HepG2 (cell line): ENCODE results near the gene TRIM37. TPM values are rescaled to one million over a fixed set of nuclear protein-coding genes. Genes with fewer than 3 reads are reported as not detected.

Experiments used
- ATRX ChIP-seq: sonication (generic); formaldehyde crosslinking; IDR thresholded peaks from 2 replicates; pipeline ENCODE4 v1.4.0; 2020; ENCODE audit warnings: missing genetic modification reagents, borderline replicate concordance
- BRCA1 ChIP-seq: sonication (generic); formaldehyde crosslinking; IDR thresholded peaks from 2 replicates; pipeline ENCODE4 v1.4.0; 2020; ENCODE audit warnings: missing genetic modification reagents
- CHCHD3 ChIP-seq: sonication (generic); formaldehyde crosslinking; IDR thresholded peaks from 2 replicates; pipeline ENCODE4 v1.8.0; 2022; ENCODE audit warnings: mild to moderate bottlenecking, missing genetic modification reagents, moderate library complexity
- EHMT2 ChIP-seq: fragments of 200-600 bp; sonication (generic); IDR thresholded peaks from 2 replicates; pipeline ENCODE4 v1.7.0; 2017; ENCODE audit warnings: antibody characterized with exemption, low read depth, low read length, borderline replicate concordance
- IKZF4 ChIP-seq: sonication (generic); formaldehyde crosslinking; IDR thresholded peaks from 2 replicates; pipeline ENCODE4 v1.5.1; 2020; ENCODE audit warnings: borderline replicate concordance, mild to moderate bottlenecking, low read depth, missing genetic modification reagents; ENCODE audit errors: not compliant biosample characterization
- IRF2 ChIP-seq: IDR thresholded peaks from 2 replicates; pipeline ENCODE4 v1.6.1; 2018; ENCODE audit warnings: missing genetic modification reagents, missing compliant biosample characterization
- MAF1 ChIP-seq: sonication (generic); formaldehyde crosslinking; IDR thresholded peaks from 2 replicates; pipeline ENCODE4 v1.5.0; 2020; ENCODE audit warnings: missing genetic modification reagents, borderline replicate concordance
- MEIS2 ChIP-seq: sonication (generic); formaldehyde crosslinking; IDR thresholded peaks from 2 replicates; pipeline ENCODE4 v1.9.0; 2021; ENCODE audit warnings: mild to moderate bottlenecking, missing genetic modification reagents
- NCOA1 ChIP-seq: sonication (generic); formaldehyde crosslinking; IDR thresholded peaks from 2 replicates; pipeline ENCODE4 v1.9.0; 2021; ENCODE audit warnings: missing genetic modification reagents
- NR1H2 ChIP-seq: sonication (generic); formaldehyde crosslinking; IDR thresholded peaks from 2 replicates; pipeline ENCODE4 v1.8.1; 2022; ENCODE audit warnings: low read depth, missing genetic modification reagents, borderline replicate concordance
- NR2C2 ChIP-seq: sonication (generic); formaldehyde crosslinking; IDR thresholded peaks from 2 replicates; pipeline ENCODE4 v1.4.0; 2020; ENCODE audit warnings: missing genetic modification reagents, mild to moderate bottlenecking, moderate library complexity, borderline replicate concordance
- NR2F2 ChIP-seq: IDR thresholded peaks from 2 replicates; pipeline ENCODE4 v1.6.1; 2012; ENCODE audit warnings: low read depth, inconsistent platforms, borderline replicate concordance
- PHF8 ChIP-seq: sonication (generic); formaldehyde crosslinking; IDR thresholded peaks from 2 replicates; pipeline ENCODE4 v1.5.0; 2020; ENCODE audit warnings: missing genetic modification reagents
- RFX1 ChIP-seq: fragments of 450-650 bp; IDR thresholded peaks from 2 replicates; pipeline ENCODE4 v1.6.1; 2017
- SP2 ChIP-seq: sonication (generic); formaldehyde crosslinking; IDR thresholded peaks from 2 replicates; pipeline ENCODE4 v1.5.1; 2020; ENCODE audit warnings: mild to moderate bottlenecking, missing genetic modification reagents
- TARDBP ChIP-seq: sonication (generic); formaldehyde crosslinking; IDR thresholded peaks from 2 replicates; pipeline ENCODE4 v1.8.0; 2022; ENCODE audit warnings: mild to moderate bottlenecking, missing genetic modification reagents
- ZBTB2 ChIP-seq: sonication (generic); formaldehyde crosslinking; IDR thresholded peaks from 2 replicates; pipeline ENCODE4 v1.8.0; 2022; ENCODE audit warnings: low read depth, missing genetic modification reagents
- ZFX ChIP-seq: sonication (generic); formaldehyde crosslinking; IDR thresholded peaks from 2 replicates; pipeline ENCODE4 v1.4.0; 2020; ENCODE audit warnings: mild to moderate bottlenecking, low read depth, missing genetic modification reagents, moderate library complexity
- ZNF24 ChIP-seq: fragments of 450-650 bp; IDR thresholded peaks from 2 replicates; pipeline ENCODE4 v1.6.1; 2017; ENCODE audit warnings: antibody characterized with exemption, mild to moderate bottlenecking
- ZNF274 ChIP-seq: sonication (generic); formaldehyde crosslinking; IDR thresholded peaks from 2 replicates; pipeline ENCODE4 v1.5.1; 2020; ENCODE audit warnings: mild to moderate bottlenecking, missing genetic modification reagents
- ZNF3 ChIP-seq: IDR thresholded peaks from 2 replicates; pipeline ENCODE4 v1.7.0; 2017; ENCODE audit warnings: inconsistent platforms
- ZNF354B ChIP-seq: sonication (generic); formaldehyde crosslinking; IDR thresholded peaks from 2 replicates; pipeline ENCODE4 v1.8.0; 2022; ENCODE audit warnings: mild to moderate bottlenecking, missing genetic modification reagents
- ZNF484 ChIP-seq: sonication (generic); formaldehyde crosslinking; IDR thresholded peaks from 2 replicates; pipeline ENCODE4 v1.5.1; 2020; ENCODE audit warnings: mild to moderate bottlenecking, low read depth, missing genetic modification reagents, borderline replicate concordance
- ZNF713 ChIP-seq: sonication (generic); formaldehyde crosslinking; IDR thresholded peaks from 2 replicates; pipeline ENCODE4 v1.4.0; 2020; ENCODE audit warnings: mild to moderate bottlenecking, missing genetic modification reagents
- ZNF839 ChIP-seq: sonication (generic); formaldehyde crosslinking; IDR thresholded peaks from 2 replicates; pipeline ENCODE4 v1.4.0; 2020; ENCODE audit warnings: missing genetic modification reagents, mild to moderate bottlenecking, borderline replicate concordance
- polyA plus RNA-seq, 8 experiments: library from polyadenylated mRNA; depleted of rRNA in 3 of 8; stranded (reverse) in 7 of 8; unstranded in 1 of 8; fragments of >200 nt; fragmentation: Illumina TruSeq in 4 of 8; extraction: Trizol in 4 of 8; gene quantifications; 2 replicates each; pipeline versions ENCODE4 v1.2.1 to v1.2.3, GENCODE V29; 2011 to 2016; ENCODE audit warnings: low read depth in 4 of 8, missing spikeins in 1 of 8, mixed read lengths in 1 of 8; ENCODE audit not compliant: insufficient read depth in 1 of 8
- total RNA-seq, 5 experiments: library from RNA; depleted of rRNA; stranded (reverse); fragments of >200 nt; fragmentation: Illumina TruSeq; extraction: Trizol; gene quantifications; 2 replicates each; pipeline ENCODE4 v1.2.3, GENCODE V29; 2016; ENCODE audit warnings: low read depth in 1 of 5

Gene TRIM37
- total and polyA plus RNA-seq, 2 of the 13 experiments (the other 11 are each of a cell fraction or from before 2014, with no cell fraction given), result 12.4 to 39.1 TPM

GRCh38 chr17:59106463-59107305, at the start of gene TRIM37 (continued):
- TF ChIP-seq CHCHD3, result no peak
- TF ChIP-seq MAF1 (CRISPR knock-in tag), result peak; percentile 92; the same call in 1 of the 2 replicates
- no peak for TF ChIP-seq ZNF839 (CRISPR knock-in tag)
- TF ChIP-seq ZNF713 (CRISPR knock-in tag), result no peak
- peak; percentile 23; the same call in 1 of the 2 replicates for TF ChIP-seq SP2 (CRISPR knock-in tag)
- peak; percentile 89 for TF ChIP-seq ZBTB2 (CRISPR knock-in tag)
- no peak for TF ChIP-seq BRCA1 (CRISPR knock-in tag)
- no peak for TF ChIP-seq EHMT2
- TF ChIP-seq ZNF3, result no peak
- peak; percentile 71 for TF ChIP-seq NR2C2 (CRISPR knock-in tag)
- TF ChIP-seq MEIS2 (CRISPR knock-in tag), result peak; percentile 87
- TF ChIP-seq IRF2 (CRISPR knock-in tag), result peak; percentile 93
- TF ChIP-seq ZFX (CRISPR knock-in tag), result peak; percentile 84
- no peak; the same call in 1 of the 2 replicates for TF ChIP-seq NR2F2
- TF ChIP-seq ZNF484 (CRISPR knock-in tag), result no peak
- TF ChIP-seq ZNF24, result peak; percentile 18; the same call in 1 of the 2 replicates
- TF ChIP-seq NR1H2, result no peak
- TF ChIP-seq ZNF274 (CRISPR knock-in tag), result peak; percentile 66; the same call in 1 of the 2 replicates
- peak; percentile 70; the same call in 1 of the 2 replicates for TF ChIP-seq RFX1
- TF ChIP-seq PHF8 (CRISPR knock-in tag), result peak; percentile 94
- 0 out of 2 replicates have a peak, but pooled peaks have one; percentile 75 for TF ChIP-seq ZNF354B
- TF ChIP-seq IKZF4 (CRISPR knock-in tag), result no peak
- TF ChIP-seq ATRX (CRISPR knock-in tag), result no peak
- TF ChIP-seq NCOA1 (CRISPR knock-in tag), result no peak; the same call in 1 of the 2 replicates
- TF ChIP-seq TARDBP (CRISPR knock-in tag), result peak; percentile 85
